ENCODE results near the gene ZEB1. TPM values are rescaled to one million over a fixed set of nuclear protein-coding genes. Genes with fewer than 3 reads are reported as not detected.

Gene ZEB1
- total and polyA plus RNA-seq, 9 of the 15 experiments (the other 6 are each of a cell fraction or from before 2014, with no cell fraction given), result 2.1 to 8.4 (median 4.9) TPM

DNA sequence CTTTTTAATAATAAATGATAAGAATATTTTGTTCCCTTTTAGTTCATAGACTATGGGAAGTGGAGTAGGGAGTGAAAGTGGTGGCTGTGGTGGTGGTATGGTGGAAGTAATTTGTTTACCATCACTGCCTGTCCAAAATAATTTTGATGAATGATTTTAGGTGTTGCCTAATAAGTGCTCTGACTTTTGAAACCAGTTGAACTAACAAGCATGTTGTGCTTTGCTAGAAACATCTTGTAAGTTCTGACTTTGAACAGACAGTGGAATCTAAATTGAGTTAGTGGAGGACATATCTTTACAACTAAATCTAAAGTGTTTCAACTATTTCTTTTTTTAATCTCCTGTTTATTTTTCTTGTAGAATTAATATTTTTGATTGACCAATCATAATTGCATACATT lies 49.7 kb downstream of the ZEB1 start:
- no peaks in the 10 kb centered on the region for H3K36me3 ChIP-seq (ENCODE audit: control insufficient read depth, insufficient read depth, low read length)
- H3K79me2 ChIP-seq (ENCODE audit: control insufficient read depth, insufficient read depth, low read length), result no peaks in the 10 kb centered on the region
- BruUV-seq (replicated peaks), result no TSS peak
- H3K9me3 ChIP-seq (replicated peaks; ENCODE audit: control insufficient read depth, insufficient read depth, low read depth, low read length), result no peaks in the 10 kb centered on the region
- intact Hi-C loops (cut with micrococcal nuclease), result no loop called here
- in situ Hi-C loops (cut with MboI), result no loop called here
- H3K27ac ChIP-seq (ENCODE audit: extremely low read depth, low read depth, low read length), result no peak overlapping the region
- POLR2A ChIA-PET, result interaction anchor here (1.0 kb wide), 1 partner anchor 51 kb away, joined by 3 read pairs; no protein-coding TSS in a partner anchor
- H3K9me1 ChIP-seq (ENCODE audit: control insufficient read depth, insufficient read depth, low read length), result no peaks in the 10 kb centered on the region
- FAIRE-seq (no peak), ATAC-seq (no peak), DNase-seq (ENCODE audit: extremely low read depth in 1 of 4, low spot score in 3 of 4) (no peak)
- no peak overlapping the region for H2AFZ ChIP-seq (ENCODE audit: low read depth, low read length)
- CTCF ChIA-PET (ENCODE audit: low intra/inter-chr PET ratio), result no interaction called here
- H3K4me1 ChIP-seq (replicated peaks in 1 of 2; ENCODE audit: control insufficient read depth in 2 of 2, insufficient read depth in 2 of 2, low read length in 2 of 2), result no peaks in the 10 kb centered on the region
- H4K20me1 ChIP-seq (replicated peaks; ENCODE audit: control insufficient read depth, insufficient read depth, low read length), result no peaks in the 10 kb centered on the region
- no peak overlapping the region for H3K9ac ChIP-seq (ENCODE audit: insufficient read depth in 1 of 2, low read depth in 2 of 2, low read length in 2 of 2)
- no peak overlapping the region for H3K4me2 ChIP-seq (ENCODE audit: insufficient read depth, low read length)
- H3K27me3 ChIP-seq (ENCODE audit: control insufficient read depth in 2 of 2, insufficient read depth in 2 of 2, low read length in 2 of 2), result no peaks in the 10 kb centered on the region
- no peak overlapping the region for H3K4me3 ChIP-seq
- TF ChIP-seq, protein P1, sequence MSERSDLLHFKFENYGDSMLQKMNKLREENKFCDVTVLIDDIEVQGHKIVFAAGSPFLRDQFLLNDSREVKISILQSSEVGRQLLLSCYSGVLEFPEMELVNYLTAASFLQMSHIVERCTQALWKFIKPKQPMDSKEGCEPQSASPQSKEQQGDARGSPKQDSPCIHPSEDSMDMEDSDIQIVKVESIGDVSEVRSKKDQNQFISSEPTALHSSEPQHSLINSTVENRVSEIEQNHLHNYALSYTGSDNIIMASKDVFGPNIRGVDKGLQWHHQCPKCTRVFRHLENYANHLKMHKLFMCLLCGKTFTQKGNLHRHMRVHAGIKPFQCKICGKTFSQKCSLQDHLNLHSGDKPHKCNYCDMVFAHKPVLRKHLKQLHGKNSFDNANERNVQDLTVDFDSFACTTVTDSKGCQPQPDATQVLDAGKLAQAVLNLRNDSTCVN (CRISPR knock-in tag; IDR thresholded peaks at IDR 0.05), result no peak
- no peak for TF ChIP-seq RHOXF2B (CRISPR knock-in tag; conservative IDR thresholded peaks at IDR 0.05)
- no peak for TF ChIP-seq FOXA1 (IDR thresholded peaks at IDR 0.05; ENCODE audit: borderline replicate concordance)
- no peak for TF ChIP-seq ZNF584 (CRISPR knock-in tag; IDR thresholded peaks at IDR 0.05; ENCODE audit: low read depth)
- TF ChIP-seq, protein P2, sequence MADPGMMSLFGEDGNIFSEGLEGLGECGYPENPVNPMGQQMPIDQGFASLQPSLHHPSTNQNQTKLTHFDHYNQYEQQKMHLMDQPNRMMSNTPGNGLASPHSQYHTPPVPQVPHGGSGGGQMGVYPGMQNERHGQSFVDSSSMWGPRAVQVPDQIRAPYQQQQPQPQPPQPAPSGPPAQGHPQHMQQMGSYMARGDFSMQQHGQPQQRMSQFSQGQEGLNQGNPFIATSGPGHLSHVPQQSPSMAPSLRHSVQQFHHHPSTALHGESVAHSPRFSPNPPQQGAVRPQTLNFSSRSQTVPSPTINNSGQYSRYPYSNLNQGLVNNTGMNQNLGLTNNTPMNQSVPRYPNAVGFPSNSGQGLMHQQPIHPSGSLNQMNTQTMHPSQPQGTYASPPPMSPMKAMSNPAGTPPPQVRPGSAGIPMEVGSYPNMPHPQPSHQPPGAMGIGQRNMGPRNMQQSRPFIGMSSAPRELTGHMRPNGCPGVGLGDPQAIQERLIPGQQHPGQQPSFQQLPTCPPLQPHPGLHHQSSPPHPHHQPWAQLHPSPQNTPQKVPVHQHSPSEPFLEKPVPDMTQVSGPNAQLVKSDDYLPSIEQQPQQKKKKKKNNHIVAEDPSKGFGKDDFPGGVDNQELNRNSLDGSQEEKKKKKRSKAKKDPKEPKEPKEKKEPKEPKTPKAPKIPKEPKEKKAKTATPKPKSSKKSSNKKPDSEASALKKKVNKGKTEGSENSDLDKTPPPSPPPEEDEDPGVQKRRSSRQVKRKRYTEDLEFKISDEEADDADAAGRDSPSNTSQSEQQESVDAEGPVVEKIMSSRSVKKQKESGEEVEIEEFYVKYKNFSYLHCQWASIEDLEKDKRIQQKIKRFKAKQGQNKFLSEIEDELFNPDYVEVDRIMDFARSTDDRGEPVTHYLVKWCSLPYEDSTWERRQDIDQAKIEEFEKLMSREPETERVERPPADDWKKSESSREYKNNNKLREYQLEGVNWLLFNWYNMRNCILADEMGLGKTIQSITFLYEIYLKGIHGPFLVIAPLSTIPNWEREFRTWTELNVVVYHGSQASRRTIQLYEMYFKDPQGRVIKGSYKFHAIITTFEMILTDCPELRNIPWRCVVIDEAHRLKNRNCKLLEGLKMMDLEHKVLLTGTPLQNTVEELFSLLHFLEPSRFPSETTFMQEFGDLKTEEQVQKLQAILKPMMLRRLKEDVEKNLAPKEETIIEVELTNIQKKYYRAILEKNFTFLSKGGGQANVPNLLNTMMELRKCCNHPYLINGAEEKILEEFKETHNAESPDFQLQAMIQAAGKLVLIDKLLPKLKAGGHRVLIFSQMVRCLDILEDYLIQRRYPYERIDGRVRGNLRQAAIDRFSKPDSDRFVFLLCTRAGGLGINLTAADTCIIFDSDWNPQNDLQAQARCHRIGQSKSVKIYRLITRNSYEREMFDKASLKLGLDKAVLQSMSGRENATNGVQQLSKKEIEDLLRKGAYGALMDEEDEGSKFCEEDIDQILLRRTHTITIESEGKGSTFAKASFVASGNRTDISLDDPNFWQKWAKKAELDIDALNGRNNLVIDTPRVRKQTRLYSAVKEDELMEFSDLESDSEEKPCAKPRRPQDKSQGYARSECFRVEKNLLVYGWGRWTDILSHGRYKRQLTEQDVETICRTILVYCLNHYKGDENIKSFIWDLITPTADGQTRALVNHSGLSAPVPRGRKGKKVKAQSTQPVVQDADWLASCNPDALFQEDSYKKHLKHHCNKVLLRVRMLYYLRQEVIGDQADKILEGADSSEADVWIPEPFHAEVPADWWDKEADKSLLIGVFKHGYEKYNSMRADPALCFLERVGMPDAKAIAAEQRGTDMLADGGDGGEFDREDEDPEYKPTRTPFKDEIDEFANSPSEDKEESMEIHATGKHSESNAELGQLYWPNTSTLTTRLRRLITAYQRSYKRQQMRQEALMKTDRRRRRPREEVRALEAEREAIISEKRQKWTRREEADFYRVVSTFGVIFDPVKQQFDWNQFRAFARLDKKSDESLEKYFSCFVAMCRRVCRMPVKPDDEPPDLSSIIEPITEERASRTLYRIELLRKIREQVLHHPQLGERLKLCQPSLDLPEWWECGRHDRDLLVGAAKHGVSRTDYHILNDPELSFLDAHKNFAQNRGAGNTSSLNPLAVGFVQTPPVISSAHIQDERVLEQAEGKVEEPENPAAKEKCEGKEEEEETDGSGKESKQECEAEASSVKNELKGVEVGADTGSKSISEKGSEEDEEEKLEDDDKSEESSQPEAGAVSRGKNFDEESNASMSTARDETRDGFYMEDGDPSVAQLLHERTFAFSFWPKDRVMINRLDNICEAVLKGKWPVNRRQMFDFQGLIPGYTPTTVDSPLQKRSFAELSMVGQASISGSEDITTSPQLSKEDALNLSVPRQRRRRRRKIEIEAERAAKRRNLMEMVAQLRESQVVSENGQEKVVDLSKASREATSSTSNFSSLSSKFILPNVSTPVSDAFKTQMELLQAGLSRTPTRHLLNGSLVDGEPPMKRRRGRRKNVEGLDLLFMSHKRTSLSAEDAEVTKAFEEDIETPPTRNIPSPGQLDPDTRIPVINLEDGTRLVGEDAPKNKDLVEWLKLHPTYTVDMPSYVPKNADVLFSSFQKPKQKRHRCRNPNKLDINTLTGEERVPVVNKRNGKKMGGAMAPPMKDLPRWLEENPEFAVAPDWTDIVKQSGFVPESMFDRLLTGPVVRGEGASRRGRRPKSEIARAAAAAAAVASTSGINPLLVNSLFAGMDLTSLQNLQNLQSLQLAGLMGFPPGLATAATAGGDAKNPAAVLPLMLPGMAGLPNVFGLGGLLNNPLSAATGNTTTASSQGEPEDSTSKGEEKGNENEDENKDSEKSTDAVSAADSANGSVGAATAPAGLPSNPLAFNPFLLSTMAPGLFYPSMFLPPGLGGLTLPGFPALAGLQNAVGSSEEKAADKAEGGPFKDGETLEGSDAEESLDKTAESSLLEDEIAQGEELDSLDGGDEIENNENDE (IDR thresholded peaks at IDR 0.05; ENCODE audit: low read depth, low read length), result no peak
- no peak for TF ChIP-seq ZNF696 (CRISPR knock-in tag; conservative IDR thresholded peaks at IDR 0.05)
- no peak for TF ChIP-seq ZNF197 (CRISPR knock-in tag; IDR thresholded peaks at IDR 0.05; ENCODE audit: low read depth)
- TF ChIP-seq, protein P3, sequence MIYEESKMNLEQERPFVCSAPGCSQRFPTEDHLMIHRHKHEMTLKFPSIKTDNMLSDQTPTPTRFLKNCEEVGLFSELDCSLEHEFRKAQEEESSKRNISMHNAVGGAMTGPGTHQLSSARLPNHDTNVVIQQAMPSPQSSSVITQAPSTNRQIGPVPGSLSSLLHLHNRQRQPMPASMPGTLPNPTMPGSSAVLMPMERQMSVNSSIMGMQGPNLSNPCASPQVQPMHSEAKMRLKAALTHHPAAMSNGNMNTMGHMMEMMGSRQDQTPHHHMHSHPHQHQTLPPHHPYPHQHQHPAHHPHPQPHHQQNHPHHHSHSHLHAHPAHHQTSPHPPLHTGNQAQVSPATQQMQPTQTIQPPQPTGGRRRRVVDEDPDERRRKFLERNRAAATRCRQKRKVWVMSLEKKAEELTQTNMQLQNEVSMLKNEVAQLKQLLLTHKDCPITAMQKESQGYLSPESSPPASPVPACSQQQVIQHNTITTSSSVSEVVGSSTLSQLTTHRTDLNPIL (CRISPR knock-in tag; IDR thresholded peaks at IDR 0.05), result no peak
